Heart left ventricle (tissue), 13 donors: ENCODE measurements around the gene GPR68.

ENCODE experiments used
- POLR2A ChIP-seq, 2 donors: fragments of 450-650 bp; IDR thresholded peaks; one replicate each; pipeline ENCODE4 v1.6.1; 2017; ENCODE audit warnings: antibody characterized with exemption in 2 of 2, mild to moderate bottlenecking in 2 of 2, moderate library complexity in 2 of 2
- TF ChIP-seq, protein P1 (sequence below), 12 donors: fragments of 200-600 bp; sonication (generic) in 4 of 12; IDR thresholded peaks; one replicate each; pipeline versions ENCODE4 v1.5.0 to v1.8.0; 2018 to 2022; ENCODE audit warnings: antibody characterized with exemption in 12 of 12, mild to moderate bottlenecking in 5 of 12
- donor health status: ischemic (EF 13 %, LVEDD 7.1; RV severe dilation, severe dysfunction).
- donor health status: DM: no; HTN: yes; CAD: no.
- donor health status: DM: no; HTN: no; CAD: no.
- donor health status: ischemic (EF 25% LVEDD 6.9; RV normal size, moderate dysfunction).
- donor health status: ischemic (EF 25% LVEDD 5.7; RV mildly dilated, moderate dysfunction).
- donor health status: ischemic (EF 35%, LVEDD 5.7; RV mildly dilated, moderate dysfunction).
- donor health status: nonischemic (EF 11% LVEDD 7.7; RV severe dilation, severe dysfunction).
- donor health status: DM: yes; HTN: yes; CAD: no.
- donor health status: PGD.
- donor health status: ischemic (EF 29% LVEDD 5.4; RV normal size, mild dysfunction).
- donor health status: nonischemic (EF 23%, LVEDD 6.1; RV moderate dilation, normal function).

DNA sequence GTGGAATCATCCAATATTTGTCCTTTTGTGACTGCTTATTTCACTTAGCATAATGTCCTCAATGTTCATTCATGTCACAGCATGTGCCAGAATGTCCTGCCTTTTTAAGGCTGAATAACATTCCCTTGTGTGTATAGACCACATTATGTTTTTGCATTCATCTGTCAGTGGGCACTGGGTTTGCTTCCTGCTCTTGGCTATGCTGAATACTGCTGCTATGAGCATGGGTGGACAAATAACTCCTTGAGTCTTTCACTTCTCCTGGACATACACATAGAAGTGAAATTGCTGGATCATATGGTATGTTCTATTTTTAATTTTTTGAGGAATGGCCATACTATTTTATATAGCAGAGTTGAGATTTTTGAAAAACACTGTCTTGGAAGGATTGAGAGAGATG lies 46.9 kb downstream of the GPR68 start:
- TF ChIP-seq, protein P1, sequence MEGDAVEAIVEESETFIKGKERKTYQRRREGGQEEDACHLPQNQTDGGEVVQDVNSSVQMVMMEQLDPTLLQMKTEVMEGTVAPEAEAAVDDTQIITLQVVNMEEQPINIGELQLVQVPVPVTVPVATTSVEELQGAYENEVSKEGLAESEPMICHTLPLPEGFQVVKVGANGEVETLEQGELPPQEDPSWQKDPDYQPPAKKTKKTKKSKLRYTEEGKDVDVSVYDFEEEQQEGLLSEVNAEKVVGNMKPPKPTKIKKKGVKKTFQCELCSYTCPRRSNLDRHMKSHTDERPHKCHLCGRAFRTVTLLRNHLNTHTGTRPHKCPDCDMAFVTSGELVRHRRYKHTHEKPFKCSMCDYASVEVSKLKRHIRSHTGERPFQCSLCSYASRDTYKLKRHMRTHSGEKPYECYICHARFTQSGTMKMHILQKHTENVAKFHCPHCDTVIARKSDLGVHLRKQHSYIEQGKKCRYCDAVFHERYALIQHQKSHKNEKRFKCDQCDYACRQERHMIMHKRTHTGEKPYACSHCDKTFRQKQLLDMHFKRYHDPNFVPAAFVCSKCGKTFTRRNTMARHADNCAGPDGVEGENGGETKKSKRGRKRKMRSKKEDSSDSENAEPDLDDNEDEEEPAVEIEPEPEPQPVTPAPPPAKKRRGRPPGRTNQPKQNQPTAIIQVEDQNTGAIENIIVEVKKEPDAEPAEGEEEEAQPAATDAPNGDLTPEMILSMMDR (IDR thresholded peaks at IDR 0.05), result no peak
- no peak for TF ChIP-seq POLR2A (IDR thresholded peaks at IDR 0.05)
